ENCODE measurements around the gene LUZP2.

LUZP2 gene

GRCh38 chr11:24511511-24511910 lies 14.7 kb downstream of the LUZP2 start:
- Histone ChIP-seq H3K36me3 (ENCODE audit: control insufficient read depth in 1 of 2, insufficient read depth in 2 of 2, low read length in 2 of 2) (no peaks in the 10 kb centered on the region), H3K9me3 (ENCODE audit: control insufficient read depth in 1 of 2, low read length in 2 of 2) (no peaks in the 10 kb centered on the region), H3K4me1 (ENCODE audit: control insufficient read depth in 1 of 2, insufficient read depth in 2 of 2, low read length in 2 of 2) (no peaks in the 10 kb centered on the region), H3K27me3 (ENCODE audit: low read depth, low read length) (no peaks in the 10 kb centered on the region), H3K27ac (ENCODE audit: low read length) (no peak overlapping the region), H3K4me3 (ENCODE audit: low read depth in 1 of 2, low read length in 2 of 2) (no peak overlapping the region)

- Histone ChIP-seq H3K9me3 (ENCODE audit: control insufficient read depth in 1 of 2, low read length in 2 of 2) (no peaks in the 10 kb centered on the region), H3K27me3 (ENCODE audit: low read depth, low read length) (no peaks in the 10 kb centered on the region), H3K4me3 (ENCODE audit: low read depth in 1 of 2, low read length in 2 of 2) (no peak overlapping the region), H3K4me1 (ENCODE audit: control insufficient read depth in 1 of 2, insufficient read depth in 2 of 2, low read length in 2 of 2) (no peaks in the 10 kb centered on the region), H3K27ac (ENCODE audit: low read length) (no peak overlapping the region), H3K36me3 (ENCODE audit: control insufficient read depth in 1 of 2, insufficient read depth in 2 of 2, low read length in 2 of 2) (no peaks in the 10 kb centered on the region)
These were observed 16.8 kb downstream of the LUZP2 start for GRCh38 chr11:24513479-24514218.

GRCh38 chr11:24514219-24514594 lies 17.4 kb downstream of the LUZP2 start:
- H3K36me3 ChIP-seq (ENCODE audit: control insufficient read depth in 1 of 2, insufficient read depth in 2 of 2, low read length in 2 of 2), result no peaks in the 10 kb centered on the region
- H3K4me1 ChIP-seq (ENCODE audit: control insufficient read depth in 1 of 2, insufficient read depth in 2 of 2, low read length in 2 of 2), result no peaks in the 10 kb centered on the region
- H3K27me3 ChIP-seq (ENCODE audit: low read depth, low read length), result no peaks in the 10 kb centered on the region
- no peaks in the 10 kb centered on the region for H3K9me3 ChIP-seq (ENCODE audit: control insufficient read depth in 1 of 2, low read length in 2 of 2)
- no peak overlapping the region for H3K4me3 ChIP-seq (ENCODE audit: low read depth in 1 of 2, low read length in 2 of 2)
- no peak overlapping the region for H3K27ac ChIP-seq (ENCODE audit: low read length)

GRCh38 chr11:24515632-24516031 lies 18.8 kb downstream of the LUZP2 start:
- Histone ChIP-seq H3K36me3 (ENCODE audit: control insufficient read depth in 1 of 2, insufficient read depth in 2 of 2, low read length in 2 of 2) (no peaks in the 10 kb centered on the region), H3K4me1 (ENCODE audit: control insufficient read depth in 1 of 2, insufficient read depth in 2 of 2, low read length in 2 of 2) (no peaks in the 10 kb centered on the region), H3K4me3 (ENCODE audit: low read depth in 1 of 2, low read length in 2 of 2) (no peak overlapping the region), H3K9me3 (ENCODE audit: control insufficient read depth in 1 of 2, low read length in 2 of 2) (no peaks in the 10 kb centered on the region), H3K27ac (ENCODE audit: low read length) (no peak overlapping the region), H3K27me3 (ENCODE audit: low read depth, low read length) (no peaks in the 10 kb centered on the region)

- H3K4me3 ChIP-seq (ENCODE audit: low read depth in 1 of 2, low read length in 2 of 2), result no peak overlapping the region
- no peaks in the 10 kb centered on the region for H3K36me3 ChIP-seq (ENCODE audit: control insufficient read depth in 1 of 2, insufficient read depth in 2 of 2, low read length in 2 of 2)
- H3K9me3 ChIP-seq (ENCODE audit: control insufficient read depth in 1 of 2, low read length in 2 of 2), result no peaks in the 10 kb centered on the region
- no peaks in the 10 kb centered on the region for H3K4me1 ChIP-seq (ENCODE audit: control insufficient read depth in 1 of 2, insufficient read depth in 2 of 2, low read length in 2 of 2)
- H3K27me3 ChIP-seq (ENCODE audit: low read depth, low read length), result no peaks in the 10 kb centered on the region
- H3K27ac ChIP-seq (ENCODE audit: low read length), result no peak overlapping the region
These were observed 19.8 kb downstream of the LUZP2 start for GRCh38 chr11:24516638-24517037.

GRCh38 chr11:24521601-24522000 lies 24.7 kb downstream of the LUZP2 start:
- Histone ChIP-seq H3K4me3 (ENCODE audit: low read depth in 1 of 2, low read length in 2 of 2) (no peak overlapping the region), H3K27me3 (ENCODE audit: low read depth, low read length) (no peaks in the 10 kb centered on the region), H3K36me3 (ENCODE audit: control insufficient read depth in 1 of 2, insufficient read depth in 2 of 2, low read length in 2 of 2) (no peaks in the 10 kb centered on the region), H3K9me3 (ENCODE audit: control insufficient read depth in 1 of 2, low read length in 2 of 2) (no peaks in the 10 kb centered on the region), H3K4me1 (ENCODE audit: control insufficient read depth in 1 of 2, insufficient read depth in 2 of 2, low read length in 2 of 2) (no peaks in the 10 kb centered on the region), H3K27ac (ENCODE audit: low read length) (no peak overlapping the region)

GRCh38 chr11:24524156-24524555 lies 27.3 kb downstream of the LUZP2 start:
- H3K36me3 ChIP-seq (ENCODE audit: control insufficient read depth in 1 of 2, insufficient read depth in 2 of 2, low read length in 2 of 2), result no peaks in the 10 kb centered on the region
- H3K4me3 ChIP-seq (ENCODE audit: low read depth in 1 of 2, low read length in 2 of 2), result no peak overlapping the region

GRCh38 chr11:24531528-24531927 lies 34.7 kb downstream of the LUZP2 start:
- H3K36me3 ChIP-seq (ENCODE audit: control insufficient read depth in 1 of 2, insufficient read depth in 2 of 2, low read length in 2 of 2), result no peaks in the 10 kb centered on the region
- no peaks in the 10 kb centered on the region for H3K9me3 ChIP-seq (ENCODE audit: control insufficient read depth in 1 of 2, low read length in 2 of 2)
- H3K4me3 ChIP-seq (ENCODE audit: low read depth in 1 of 2, low read length in 2 of 2), result no peak overlapping the region
- H3K4me1 ChIP-seq (ENCODE audit: control insufficient read depth in 1 of 2, insufficient read depth in 2 of 2, low read length in 2 of 2), result no peaks in the 10 kb centered on the region
- H3K27ac ChIP-seq (ENCODE audit: low read length), result no peak overlapping the region
- no peaks in the 10 kb centered on the region for H3K27me3 ChIP-seq (ENCODE audit: low read depth, low read length)

More at GRCh38 chr11:24524156-24524555, 27.3 kb downstream of the LUZP2 start:
- Histone ChIP-seq H3K9me3 (ENCODE audit: control insufficient read depth in 1 of 2, low read length in 2 of 2) (no peaks in the 10 kb centered on the region), H3K27ac (ENCODE audit: low read length) (no peak overlapping the region), H3K4me1 (ENCODE audit: control insufficient read depth in 1 of 2, insufficient read depth in 2 of 2, low read length in 2 of 2) (no peaks in the 10 kb centered on the region), H3K27me3 (ENCODE audit: low read depth, low read length) (no peaks in the 10 kb centered on the region)

GRCh38 chr11:24543771-24544170 lies 46.9 kb downstream of the LUZP2 start:
- Histone ChIP-seq H3K27me3 (ENCODE audit: low read depth, low read length) (no peaks in the 10 kb centered on the region), H3K27ac (ENCODE audit: low read length) (no peak overlapping the region), H3K36me3 (ENCODE audit: control insufficient read depth in 1 of 2, insufficient read depth in 2 of 2, low read length in 2 of 2) (no peaks in the 10 kb centered on the region), H3K4me3 (ENCODE audit: low read depth in 1 of 2, low read length in 2 of 2) (no peak overlapping the region), H3K9me3 (ENCODE audit: control insufficient read depth in 1 of 2, low read length in 2 of 2) (no peaks in the 10 kb centered on the region), H3K4me1 (ENCODE audit: control insufficient read depth in 1 of 2, insufficient read depth in 2 of 2, low read length in 2 of 2) (no peaks in the 10 kb centered on the region)

GRCh38 chr11:24556693-24557092 lies 59.8 kb downstream of the LUZP2 start:
- no peaks in the 10 kb centered on the region for H3K4me1 ChIP-seq (ENCODE audit: control insufficient read depth in 1 of 2, insufficient read depth in 2 of 2, low read length in 2 of 2)
- H3K9me3 ChIP-seq (ENCODE audit: control insufficient read depth in 1 of 2, low read length in 2 of 2), result no peaks in the 10 kb centered on the region
- no peak overlapping the region for H3K4me3 ChIP-seq (ENCODE audit: low read depth in 1 of 2, low read length in 2 of 2)

GRCh38 chr11:24559315-24559714 lies 62.5 kb downstream of the LUZP2 start:
- Histone ChIP-seq H3K4me3 (ENCODE audit: low read depth in 1 of 2, low read length in 2 of 2) (no peak overlapping the region), H3K27ac (ENCODE audit: low read length) (no peak overlapping the region), H3K9me3 (ENCODE audit: control insufficient read depth in 1 of 2, low read length in 2 of 2) (no peaks in the 10 kb centered on the region), H3K27me3 (ENCODE audit: low read depth, low read length) (no peaks in the 10 kb centered on the region), H3K4me1 (ENCODE audit: control insufficient read depth in 1 of 2, insufficient read depth in 2 of 2, low read length in 2 of 2) (no peaks in the 10 kb centered on the region), H3K36me3 (ENCODE audit: control insufficient read depth in 1 of 2, insufficient read depth in 2 of 2, low read length in 2 of 2) (no peaks in the 10 kb centered on the region)

More at GRCh38 chr11:24556693-24557092, 59.8 kb downstream of the LUZP2 start:
- no peaks in the 10 kb centered on the region for H3K36me3 ChIP-seq (ENCODE audit: control insufficient read depth in 1 of 2, insufficient read depth in 2 of 2, low read length in 2 of 2)
- H3K27me3 ChIP-seq (ENCODE audit: low read depth, low read length), result no peaks in the 10 kb centered on the region
- no peak overlapping the region for H3K27ac ChIP-seq (ENCODE audit: low read length)

GRCh38 chr11:24560324-24560723 lies 63.5 kb downstream of the LUZP2 start:
- H3K27me3 ChIP-seq (ENCODE audit: low read depth, low read length), result no peaks in the 10 kb centered on the region
- H3K27ac ChIP-seq (ENCODE audit: low read length), result no peak overlapping the region
- no peaks in the 10 kb centered on the region for H3K9me3 ChIP-seq (ENCODE audit: control insufficient read depth in 1 of 2, low read length in 2 of 2)

More at GRCh38 chr11:24560324-24560723, 63.5 kb downstream of the LUZP2 start:
- Histone ChIP-seq H3K4me3 (ENCODE audit: low read depth in 1 of 2, low read length in 2 of 2) (no peak overlapping the region), H3K4me1 (ENCODE audit: control insufficient read depth in 1 of 2, insufficient read depth in 2 of 2, low read length in 2 of 2) (no peaks in the 10 kb centered on the region), H3K36me3 (ENCODE audit: control insufficient read depth in 1 of 2, insufficient read depth in 2 of 2, low read length in 2 of 2) (no peaks in the 10 kb centered on the region)

All from muscle layer of duodenum (tissue), 2 donors.